Dermis microvascular lymphatic vessel endothelial cell (primary cell): ENCODE measurements around the gene CLRN3. TPM values are rescaled to one million over a fixed set of nuclear protein-coding genes. Genes with fewer than 3 reads are reported as not detected.

Experiments
- DNase-seq, 2 donors: peaks; one replicate each; pipeline versions ENCODE4 v3.0.0 to v3.0.0-alpha.2; 2010; ENCODE audit warnings: low read depth in 2 of 2
- total RNA-seq: library from RNA; depleted of rRNA; stranded (reverse); fragments of >200 nt; gene quantifications from 2 replicates; pipeline ENCODE4 v1.2.1, GENCODE V29; 2014

CLRN3 gene
- total RNA-seq, 1 donor from 2014 or later, result 0.13 TPM

- DNase-seq, result peak; percentile 37 to 86
Measured at GRCh38 chr10:127919418-127920271, 26.9 kb upstream of the CLRN3 start.

GRCh38 chr10:127918572-127918971 is 25.8 kb upstream of the CLRN3 start:
- no peak for DNase-seq

- no peak for DNase-seq
Measured at GRCh38 chr10:127916826-127917225, 24.1 kb upstream of the CLRN3 start.

- DNase-seq, result no peak
Measured at GRCh38 chr10:127915324-127915723, 22.6 kb upstream of the CLRN3 start.

- no peak for DNase-seq
Measured at GRCh38 chr10:127913368-127913759, 20.6 kb upstream of the CLRN3 start.

- DNase-seq, result no peak
Measured at GRCh38 chr10:127912607-127913367, 20.0 kb upstream of the CLRN3 start.

GRCh38 chr10:127911867-127912257 is 19.1 kb upstream of the CLRN3 start:
- no peak for DNase-seq

- no peak for DNase-seq
Measured at GRCh38 chr10:127911218-127911866, 18.6 kb upstream of the CLRN3 start.

GRCh38 chr10:127910464-127910770 is 17.7 kb upstream of the CLRN3 start:
- no peak for DNase-seq

- DNase-seq, result no peak
Measured at GRCh38 chr10:127909716-127910463, 17.1 kb upstream of the CLRN3 start.

- DNase-seq, result no peak
Measured at GRCh38 chr10:127908959-127909267, 16.2 kb upstream of the CLRN3 start.

- DNase-seq, result peak; percentile 83 to 96
Measured at GRCh38 chr10:127908106-127908958, 15.6 kb upstream of the CLRN3 start.

- DNase-seq, result peak in 1 of 2 donors; percentile 69
Measured at GRCh38 chr10:127907411-127908105, 14.8 kb upstream of the CLRN3 start.

GRCh38 chr10:127906548-127907377 is 14.0 kb upstream of the CLRN3 start, which contains the start of gene PTPRE:
Gene PTPRE (plus strand): TSS chr10:127907103. CDS start chr10:128040882, 133,779 bp downstream.
- DNase-seq, result peak in 1 of 2 donors; percentile 79

GRCh38 chr10:127905848-127906261 is 13.1 kb upstream of the CLRN3 start:
- no peak for DNase-seq

GRCh38 chr10:127905001-127905847 is 12.5 kb upstream of the CLRN3 start:
- no peak for DNase-seq

- DNase-seq, result no peak
Measured at GRCh38 chr10:127904311-127905000, 11.7 kb upstream of the CLRN3 start.

- DNase-seq, result no peak
Measured at GRCh38 chr10:127903789-127904188, 11.0 kb upstream of the CLRN3 start.
